Left ventricle myocardium inferior (tissue), 1 donor: Measurements from ENCODE around the gene SYNE1. TPM values are rescaled to one million over a fixed set of nuclear protein-coding genes. Genes with fewer than 3 reads are reported as not detected.

Experiments
- DNase-seq: peaks from one replicate; pipeline ENCODE4 v3.0.0-alpha.2; 2020
- H3K27ac ChIP-seq: fragments of 200-600 bp; replicated peaks from 2 replicates; pipeline ENCODE4 v1.8.0; 2021
- H3K27me3 ChIP-seq: fragments of 200-600 bp; 2 replicates; pipeline ENCODE4 v1.8.0; 2021; ENCODE audit warnings: low read depth
- H3K36me3 ChIP-seq: fragments of 200-600 bp; 2 replicates; pipeline ENCODE4 v1.8.0; 2021
- H3K4me1 ChIP-seq: fragments of 200-600 bp; 2 replicates; pipeline ENCODE4 v1.8.0; 2021
- H3K4me3 ChIP-seq: fragments of 200-600 bp; 2 replicates; pipeline ENCODE4 v1.8.0; 2021; ENCODE audit warnings: mild to moderate bottlenecking, moderate library complexity
- H3K9me3 ChIP-seq: fragments of 200-600 bp; replicated peaks from 2 replicates; pipeline ENCODE4 v1.8.0; 2021
- CTCF ChIP-seq: fragments of 200-600 bp; IDR thresholded peaks from 2 replicates; pipeline ENCODE4 v1.8.0; 2021; ENCODE audit warnings: antibody characterized with exemption, mild to moderate bottlenecking, borderline replicate concordance
- intact Hi-C: fragments of 100-400 bp; cut with micrococcal nuclease; formaldehyde crosslinking; loops from one replicate; pipeline ENCODE4 v1.11.0; 2022
- total RNA-seq: library from RNA; stranded (reverse); fragmentation: NEBNext Ultra II Directional; extraction: Animal tissue kit (Norgen Biotek cat#: 25700); gene quantifications from one replicate; pipeline ENCODE4 v1.2.1, GENCODE V29; 2021
- donor health status: DM: no; HTN: yes; CAD: no; lungs with severe emphysema.

Gene SYNE1
- total RNA-seq, 1 donor from 2014 or later = 105 TPM

GRCh38 chr6:152391179-152391880 lies 245.8 kb downstream of the SYNE1 start:
- Histone ChIP-seq H3K4me1 (no peaks in the 10 kb centered on the region), H3K27me3 (no peaks in the 10 kb centered on the region), H3K9me3 (no peaks in the 10 kb centered on the region), H3K27ac (no peak overlapping the region), H3K36me3 (peaks cover 12% of the 10 kb centered on the region), H3K4me3 (no peak overlapping the region)
- no peak for TF ChIP-seq CTCF
- intact Hi-C loops = no loop called here
- DNase-seq = no peak

- no peak for TF ChIP-seq CTCF
- intact Hi-C loops = no loop called here
- Histone ChIP-seq H3K27me3 (no peaks in the 10 kb centered on the region), H3K4me1 (peaks cover 2% of the 10 kb centered on the region), H3K27ac (no peak overlapping the region), H3K9me3 (no peaks in the 10 kb centered on the region), H3K36me3 (peaks cover 12% of the 10 kb centered on the region), H3K4me3 (no peak overlapping the region)
- no peak for DNase-seq
Measured at GRCh38 chr6:152387091-152387490, 250.1 kb downstream of the SYNE1 start.

- intact Hi-C loops = no loop called here
- Histone ChIP-seq H3K36me3 (peaks cover 10% of the 10 kb centered on the region), H3K4me3 (no peak overlapping the region), H3K27me3 (no peaks in the 10 kb centered on the region), H3K9me3 (no peaks in the 10 kb centered on the region), H3K27ac (no peak overlapping the region), H3K4me1 (peaks cover 10% of the 10 kb centered on the region)
- no peak for TF ChIP-seq CTCF
- DNase-seq = no peak
Measured at GRCh38 chr6:152386131-152386530, 251.0 kb downstream of the SYNE1 start.

- Histone ChIP-seq H3K4me1 (peaks cover 37% of the 10 kb centered on the region), H3K9me3 (no peaks in the 10 kb centered on the region), H3K36me3 (peaks cover 7% of the 10 kb centered on the region), H3K27ac (peak overlapping the region; percentile 88), H3K27me3 (no peaks in the 10 kb centered on the region), H3K4me3 (peak overlapping the region; percentile 64)
- intact Hi-C loops = no loop called here
- no peak for TF ChIP-seq CTCF
- DNase-seq = peak; percentile 71
Measured at GRCh38 chr6:152380993-152381898, 255.9 kb downstream of the SYNE1 start.

- peak overlapping the region; percentile 64 for H3K4me3 ChIP-seq
- H3K36me3 ChIP-seq = peaks cover 16% of the 10 kb centered on the region
- peaks cover 37% of the 10 kb centered on the region for H3K4me1 ChIP-seq
- intact Hi-C loops = no loop called here
- no peaks in the 10 kb centered on the region for H3K27me3 ChIP-seq
- DNase-seq = no peak
- H3K27ac ChIP-seq = peak overlapping the region; percentile 88
- no peaks in the 10 kb centered on the region for H3K9me3 ChIP-seq
- TF ChIP-seq CTCF = no peak
Measured at GRCh38 chr6:152380351-152380767, 256.8 kb downstream of the SYNE1 start.
